K562 (cell line): Measurements from ENCODE around the gene CTBP2. TPM values are rescaled to one million over a fixed set of nuclear protein-coding genes. Genes with fewer than 3 reads are reported as not detected.

Experiments used
- ATF7 ChIP-seq: fragments of 450-650 bp; IDR thresholded peaks from 2 replicates; pipeline ENCODE4 v1.7.1; 2014; ENCODE audit warnings: mild to moderate bottlenecking, moderate library complexity
- CREB5 ChIP-seq: fragments of 250-450 bp; sonication (Bioruptor Pico); IDR thresholded peaks from 2 replicates; pipeline ENCODE4 v1.5.0; 2020; ENCODE audit warnings: mild to moderate bottlenecking
- CXXC5 ChIP-seq: fragments of 250-450 bp; sonication (Bioruptor Pico); IDR thresholded peaks from 2 replicates; pipeline ENCODE4 v1.8.0; 2022; ENCODE audit warnings: inconsistent platforms, mild to moderate bottlenecking, moderate library complexity
- FOXA1 ChIP-seq: fragments of 450-650 bp; IDR thresholded peaks from 2 replicates; pipeline ENCODE4 v1.6.1; 2016; ENCODE audit warnings: mild to moderate bottlenecking, borderline replicate concordance
- FOXJ3 ChIP-seq: sonication (generic); formaldehyde crosslinking; IDR thresholded peaks from 2 replicates; pipeline ENCODE4 v1.4.0; 2020; ENCODE audit warnings: mild to moderate bottlenecking, missing genetic modification reagents
- FOXO4 ChIP-seq: fragments of 450-650 bp; formaldehyde crosslinking; IDR thresholded peaks from 2 replicates; pipeline ENCODE4 v1.4.0; 2020; ENCODE audit warnings: mild to moderate bottlenecking, moderate library complexity
- HDAC1 ChIP-seq, 2 experiments: fragments of 450-650 bp; IDR thresholded peaks; 2 replicates each; pipeline ENCODE4 v1.6.1; 2016 to 2017; ENCODE audit warnings: inconsistent platforms in 1 of 2, mild to moderate bottlenecking in 1 of 2, moderate library complexity in 1 of 2
- MCM3 ChIP-seq: fragments of 450-650 bp; IDR thresholded peaks from 2 replicates; pipeline ENCODE4 v1.6.1; 2016
- MTA3 ChIP-seq: fragments of 450-650 bp; formaldehyde crosslinking; IDR thresholded peaks from 2 replicates; pipeline ENCODE4 v1.6.1; 2017; ENCODE audit warnings: mild to moderate bottlenecking, borderline replicate concordance
- SREBF1 ChIP-seq: fragments of 150-350 bp; IDR thresholded peaks from 2 replicates; pipeline ENCODE4 v1.6.1; 2014; ENCODE audit warnings: antibody characterized with exemption, low read depth, low read length, borderline replicate concordance
- VEZF1 ChIP-seq: fragments of 200-800 bp; sonication (Bioruptor generic); IDR thresholded peaks from 2 replicates; pipeline ENCODE4 v1.6.1; 2017; ENCODE audit warnings: missing genetic modification characterization, missing compliant biosample characterization
- ZBTB40 ChIP-seq, 2 experiments: fragments of 450-650 bp in 1 of 2; sonication (generic) in 1 of 2; formaldehyde crosslinking in 1 of 2; IDR thresholded peaks; 2 replicates each; pipeline versions ENCODE4 v1.7.1 to v1.9.0; 2016 to 2022; ENCODE audit warnings: inconsistent platforms in 1 of 2, mild to moderate bottlenecking in 1 of 2, missing genetic modification reagents in 1 of 2
- ZNF717 ChIP-seq: fragments of 250-450 bp; sonication (Bioruptor Pico); IDR thresholded peaks from 2 replicates; pipeline ENCODE4 v1.5.0; 2021
- polyA plus RNA-seq, 8 experiments: library from polyadenylated mRNA; depleted of rRNA in 4 of 8; stranded (reverse) in 5 of 8; unstranded in 3 of 8; fragments of >200 nt; fragmentation: Nextera tagmentation in 2 of 8; fragmentation: Illumina TruSeq in 1 of 8; extraction: Ambion mirVana in 2 of 8; extraction: Trizol in 1 of 8; gene quantifications; 2 replicates each; pipeline versions ENCODE4 v1.2.1 to v1.2.3, GENCODE V29; 2011 to 2014; ENCODE audit warnings: inconsistent platforms in 1 of 8, missing spikeins in 1 of 8
- total RNA-seq, 7 experiments: library from RNA; depleted of rRNA in 6 of 7; stranded (reverse); fragments of >200 nt in 6 of 7; fragmentation: Illumina TruSeq in 2 of 7; extraction: Trizol in 2 of 7; gene quantifications; 2 replicates each; pipeline versions ENCODE4 v1.2.1 to v1.2.3, GENCODE V29; 2011 to 2021; ENCODE audit warnings: low replicate concordance in 1 of 7

CTBP2 gene
- total and polyA plus RNA-seq, 9 of the 15 experiments (the other 6 are each of a cell fraction or from before 2014, with no cell fraction given): 1.3 to 8.8 (median 5.1) TPM

GRCh38 chr10:125144693-125145623 lies 15.4 kb downstream of the CTBP2 start (continued):
- TF ChIP-seq ZBTB40 (IDR thresholded peaks at IDR 0.05) (no peak), ZBTB40 (CRISPR knock-in tag; IDR thresholded peaks at IDR 0.05) (no peak), FOXJ3 (CRISPR knock-in tag) (no peak), FOXO4 (no peak), HDAC1 (IDR thresholded peaks at IDR 0.05) (peak in 1 of 2 experiments; percentile 49; a peak in 1 of 4 replicates), FOXA1 (no peak), ATF7 (0 out of 2 replicates have a peak, but pooled peaks have one; percentile 27), MCM3 (no peak), CXXC5 (no peak), MTA3 (peak; percentile 46; the same call in 1 of the 2 replicates), SREBF1 (no peak), VEZF1 (CRISPR knock-in tag) (peak; percentile 63), ZNF717 (no peak), CREB5 (CRISPR knock-in tag) (no peak)
